Adrenal gland (tissue), 12 donors: Measurements from ENCODE around the gene ELOB. TPM values are rescaled to one million over a fixed set of nuclear protein-coding genes. Genes with fewer than 3 reads are reported as not detected.

ENCODE experiments used
- DNase-seq, 7 donors: peaks; one replicate each; pipeline ENCODE4 v3.0.0-alpha.2; 2019 to 2020
- H3K27ac ChIP-seq, 5 donors: fragments of 200-600 bp; sonication (generic) in 4 of 5; 1 replicate in 3 of 5; 2 replicates in 2 of 5; pipeline versions ENCODE4 v1.5.1 to v1.8.0; 2016 to 2020; ENCODE audit warnings: mild to moderate bottlenecking in 1 of 5
- H3K27me3 ChIP-seq: fragments of 200-600 bp; 2 replicates; pipeline ENCODE4 v1.8.0; 2021
- H3K36me3 ChIP-seq, 2 donors: fragments of 200-600 bp; replicated peaks in 1 of 2; 1 replicate in 1 of 2; 2 replicates in 1 of 2; pipeline versions ENCODE4 v1.5.1 to v1.8.0; 2018 to 2022
- H3K4me1 ChIP-seq, 2 donors: fragments of 200-600 bp; replicated peaks in 1 of 2; 1 replicate in 1 of 2; 2 replicates in 1 of 2; pipeline versions ENCODE4 v1.5.1 to v1.8.0; 2018 to 2021
- H3K4me3 ChIP-seq, 4 donors: fragments of 200-600 bp; sonication (generic) in 3 of 4; one replicate each; pipeline ENCODE4 v1.5.1; 2016 to 2018
- H3K9me3 ChIP-seq, 3 donors: fragments of 200-600 bp; sonication (generic) in 1 of 3; replicated peaks in 1 of 3; 1 replicate in 2 of 3; 2 replicates in 1 of 3; pipeline versions ENCODE4 v1.5.1 to v1.8.0; 2016 to 2021
- POLR2A ChIP-seq, 2 donors: fragments of 450-650 bp; IDR thresholded peaks; one replicate each; pipeline ENCODE4 v1.6.1; 2017; ENCODE audit warnings: antibody characterized with exemption in 2 of 2, mild to moderate bottlenecking in 2 of 2, moderate library complexity in 1 of 2
- WGBS, 4 donors: extraction: QIAGEN DNeasy Blood & Tissue Kit in 2 of 4; methylation state at CpG; one replicate each; pipeline versions ENCODE4 v1.1.5 to v1.1.7; 2013 to 2017; 5-methylcytosine and 5-hydroxymethylcytosine counted together
- intact Hi-C, 2 donors: fragments of 100-400 bp; cut with DNase I; formaldehyde crosslinking; loops; one replicate each; pipeline versions ENCODE4 v1.14.1 to v1.15.0; 2022 to 2023
- polyA plus RNA-seq, 3 donors: library from polyadenylated mRNA; stranded (reverse); fragments of 200-250 nt in 2 of 3; fragments of 350-450 nt in 1 of 3; fragmentation: Illumina TruSeq in 1 of 3; extraction: RNeasy Lipid Tissue Mini Kit (QIAGEN cat#74804) in 1 of 3; gene quantifications; one replicate each; pipeline ENCODE4 v1.2.3, GENCODE V29; 2013 to 2014
- total RNA-seq, 9 donors: library from RNA; depleted of rRNA in 4 of 9; stranded (reverse); fragments of >200 nt in 4 of 9; fragments of 120-200 nt in 1 of 9; fragmentation: NEBNext Ultra II Directional in 1 of 9; extraction: Animal tissue kit (Norgen Biotek cat#: 25700) in 1 of 9; gene quantifications; one replicate each; pipeline versions ENCODE4 v1.1.0 to v1.2.4, GENCODE V29; 2013 to 2023
- TF ChIP-seq, protein P1 (sequence below), 6 experiments: fragments of 450-650 bp in 4 of 6; fragments of 200-600 bp in 2 of 6; sonication (generic) in 1 of 6; IDR thresholded peaks; 1 replicate in 5 of 6; 2 replicates in 1 of 6; pipeline versions ENCODE4 v1.5.1 to v1.8.0; 2016 to 2021; ENCODE audit warnings: antibody characterized with exemption in 6 of 6, mild to moderate bottlenecking in 2 of 6, moderate library complexity in 1 of 6
- donor health status: healthy with polysubstance abuse.
- donor health status: Bipolar disorder and iron deficiency.
- donor health status: DM: yes; HTN: yes; CAD: no.
- donor health status: DM: no; HTN: no; CAD: no.
- donor health status: DM: no; HTN: no; CAD: no.
- donor health status: DM: yes; HTN: yes; CAD: no.

ELOB gene
- total and polyA plus RNA-seq, 12 donors: 72.7 to 1,030 (median 361) TPM

DNA sequence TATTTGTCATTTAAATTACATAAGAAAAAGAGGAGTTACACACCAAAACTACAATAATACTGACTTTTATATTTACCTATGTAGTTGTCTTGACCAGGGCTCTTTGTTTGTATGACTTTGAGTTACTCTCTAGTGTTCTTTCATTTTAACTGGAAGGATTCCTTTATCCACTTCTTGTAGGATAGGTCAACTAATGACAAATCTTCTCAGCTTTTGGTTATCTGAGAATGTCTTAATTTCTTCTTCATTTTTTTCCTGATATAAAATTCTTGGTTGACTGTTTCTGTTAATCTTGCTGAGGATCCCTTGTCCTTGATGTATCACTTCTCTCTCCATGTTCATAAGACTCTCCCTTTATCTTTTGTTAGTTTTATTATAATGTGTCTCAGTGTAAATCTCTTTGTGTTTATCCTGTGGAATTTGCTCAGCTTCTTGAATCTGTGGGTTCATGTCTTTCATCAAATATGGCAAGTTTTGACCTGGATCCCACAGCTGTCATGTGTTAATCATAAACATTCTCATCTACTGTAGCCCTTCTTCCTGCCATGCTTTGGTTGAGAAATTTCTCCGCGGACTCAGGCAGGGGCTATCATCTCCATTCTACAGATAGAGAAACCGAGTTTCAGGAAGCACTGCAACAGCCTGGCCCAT, 26.6 kb upstream of the ELOB start:
- Histone ChIP-seq H3K4me1 (no peaks in the 10 kb centered on the region), H3K4me3 (no peak overlapping the region), H3K36me3 (no peaks in the 10 kb centered on the region), H3K27ac (no peak overlapping the region), H3K9me3 (no peaks in the 10 kb centered on the region), H3K27me3 (peaks cover 7% of the 10 kb centered on the region)
- DNase-seq: no peak
- TF ChIP-seq POLR2A (IDR thresholded peaks at IDR 0.05): no peak
- TF ChIP-seq, protein P1, sequence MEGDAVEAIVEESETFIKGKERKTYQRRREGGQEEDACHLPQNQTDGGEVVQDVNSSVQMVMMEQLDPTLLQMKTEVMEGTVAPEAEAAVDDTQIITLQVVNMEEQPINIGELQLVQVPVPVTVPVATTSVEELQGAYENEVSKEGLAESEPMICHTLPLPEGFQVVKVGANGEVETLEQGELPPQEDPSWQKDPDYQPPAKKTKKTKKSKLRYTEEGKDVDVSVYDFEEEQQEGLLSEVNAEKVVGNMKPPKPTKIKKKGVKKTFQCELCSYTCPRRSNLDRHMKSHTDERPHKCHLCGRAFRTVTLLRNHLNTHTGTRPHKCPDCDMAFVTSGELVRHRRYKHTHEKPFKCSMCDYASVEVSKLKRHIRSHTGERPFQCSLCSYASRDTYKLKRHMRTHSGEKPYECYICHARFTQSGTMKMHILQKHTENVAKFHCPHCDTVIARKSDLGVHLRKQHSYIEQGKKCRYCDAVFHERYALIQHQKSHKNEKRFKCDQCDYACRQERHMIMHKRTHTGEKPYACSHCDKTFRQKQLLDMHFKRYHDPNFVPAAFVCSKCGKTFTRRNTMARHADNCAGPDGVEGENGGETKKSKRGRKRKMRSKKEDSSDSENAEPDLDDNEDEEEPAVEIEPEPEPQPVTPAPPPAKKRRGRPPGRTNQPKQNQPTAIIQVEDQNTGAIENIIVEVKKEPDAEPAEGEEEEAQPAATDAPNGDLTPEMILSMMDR (IDR thresholded peaks at IDR 0.05): no peak
- intact Hi-C loops: loop anchor here in 1 of 2 donors (10.0 kb wide), 1 partner anchor 271 kb away; no protein-coding TSS in a partner anchor
- 84 to 88% (median 86%) methylated on average over 3 of the region's 3 CpGs for whole genome bisulfite sequencing, 4 donors

GRCh38 chr16:2799859-2800226, 22.8 kb upstream of the ELOB start:
- intact Hi-C loops: loop anchor here in 1 of 2 donors (10.0 kb wide), 1 partner anchor 275 kb away; no protein-coding TSS in a partner anchor
- Histone ChIP-seq H3K27me3 (peaks cover 4% of the 10 kb centered on the region), H3K36me3 (no peaks in the 10 kb centered on the region), H3K27ac (no peak overlapping the region), H3K4me1 (no peaks in the 10 kb centered on the region), H3K4me3 (no peak overlapping the region), H3K9me3 (no peaks in the 10 kb centered on the region)
- WGBS, 4 donors: 14 to 59% (median 52%) methylated on average over 1 of the region's 1 CpG
- no peak for DNase-seq
- TF ChIP-seq, protein P1 (IDR thresholded peaks at IDR 0.05): no peak
- TF ChIP-seq POLR2A (IDR thresholded peaks at IDR 0.05): no peak

- intact Hi-C loops: no loop called here
- H3K4me3 ChIP-seq: no peak overlapping the region
- TF ChIP-seq POLR2A (IDR thresholded peaks at IDR 0.05): no peak
- TF ChIP-seq, protein P1 (IDR thresholded peaks at IDR 0.05): no peak
- peaks cover 4% of the 10 kb centered on the region for H3K27me3 ChIP-seq
- no peaks in the 10 kb centered on the region for H3K9me3 ChIP-seq
- H3K27ac ChIP-seq: no peak overlapping the region
- no peak for DNase-seq
- peaks cover 0 to 4% of the 10 kb centered on the region in 2 donors for H3K4me1 ChIP-seq
- H3K36me3 ChIP-seq: no peaks in the 10 kb centered on the region
- WGBS, 4 donors: 83 to 94% (median 87%) methylated on average over 15 to 21 of the region's 21 CpGs
Observed at GRCh38 chr16:2799205-2799858, 22.3 kb upstream of the ELOB start.

GRCh38 chr16:2798723-2799204, 21.7 kb upstream of the ELOB start:
- TF ChIP-seq, protein P1 (IDR thresholded peaks at IDR 0.05): no peak
- TF ChIP-seq POLR2A (IDR thresholded peaks at IDR 0.05): no peak
- no peak for DNase-seq
- no peaks in the 10 kb centered on the region for H3K9me3 ChIP-seq
- no peak overlapping the region for H3K27ac ChIP-seq
- no peaks in the 10 kb centered on the region for H3K36me3 ChIP-seq
- intact Hi-C loops: no loop called here
- H3K4me1 ChIP-seq: peaks cover 0 to 6% of the 10 kb centered on the region in 2 donors
- peaks cover 4% of the 10 kb centered on the region for H3K27me3 ChIP-seq
- H3K4me3 ChIP-seq: no peak overlapping the region
- 78 to 93% (median 80%) methylated on average over 14 to 39 of the region's 39 CpGs for WGBS, 4 donors
